Measurements from ENCODE around the gene LZTS2.

Gene LZTS2

DNA sequence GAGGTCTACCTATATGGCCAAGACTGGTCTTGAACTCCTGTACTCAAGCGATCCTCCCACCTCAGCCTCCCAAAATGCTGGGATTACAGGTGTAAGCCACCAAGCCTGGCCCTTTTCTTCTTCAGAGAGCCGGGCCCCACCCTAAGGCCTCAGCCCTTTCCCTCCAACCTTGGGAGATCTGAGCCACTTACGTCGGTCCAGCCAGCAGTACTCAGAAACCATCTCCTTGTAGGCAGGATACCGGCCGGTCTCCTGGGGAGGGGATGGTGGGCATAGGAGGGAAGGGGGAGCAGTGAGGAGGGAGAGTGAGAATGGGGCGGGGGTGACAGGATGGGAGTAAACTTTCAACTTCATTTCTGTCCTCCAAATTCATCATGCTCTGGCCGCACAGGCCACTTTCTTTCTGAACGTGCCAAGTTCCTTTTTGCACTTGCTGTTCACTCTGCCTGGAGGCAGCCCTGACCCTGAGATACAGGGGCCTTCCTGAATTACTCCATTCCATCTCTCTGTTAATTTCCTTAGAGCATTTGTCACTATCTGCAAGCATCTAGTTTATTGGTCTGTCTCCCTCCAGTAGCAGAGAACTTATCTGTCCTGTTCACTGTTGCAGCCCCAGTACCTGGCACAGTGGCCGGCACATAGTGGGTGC lies 20.9 kb downstream of the LZTS2 start:
- TF ChIP-seq, protein P1, sequence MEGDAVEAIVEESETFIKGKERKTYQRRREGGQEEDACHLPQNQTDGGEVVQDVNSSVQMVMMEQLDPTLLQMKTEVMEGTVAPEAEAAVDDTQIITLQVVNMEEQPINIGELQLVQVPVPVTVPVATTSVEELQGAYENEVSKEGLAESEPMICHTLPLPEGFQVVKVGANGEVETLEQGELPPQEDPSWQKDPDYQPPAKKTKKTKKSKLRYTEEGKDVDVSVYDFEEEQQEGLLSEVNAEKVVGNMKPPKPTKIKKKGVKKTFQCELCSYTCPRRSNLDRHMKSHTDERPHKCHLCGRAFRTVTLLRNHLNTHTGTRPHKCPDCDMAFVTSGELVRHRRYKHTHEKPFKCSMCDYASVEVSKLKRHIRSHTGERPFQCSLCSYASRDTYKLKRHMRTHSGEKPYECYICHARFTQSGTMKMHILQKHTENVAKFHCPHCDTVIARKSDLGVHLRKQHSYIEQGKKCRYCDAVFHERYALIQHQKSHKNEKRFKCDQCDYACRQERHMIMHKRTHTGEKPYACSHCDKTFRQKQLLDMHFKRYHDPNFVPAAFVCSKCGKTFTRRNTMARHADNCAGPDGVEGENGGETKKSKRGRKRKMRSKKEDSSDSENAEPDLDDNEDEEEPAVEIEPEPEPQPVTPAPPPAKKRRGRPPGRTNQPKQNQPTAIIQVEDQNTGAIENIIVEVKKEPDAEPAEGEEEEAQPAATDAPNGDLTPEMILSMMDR (conservative IDR thresholded peaks at IDR 0.05; ENCODE audit: low read length), result no peak
- H3K4me3 ChIP-seq (ENCODE audit: low read length), result no peak overlapping the region
- DNase-seq (ENCODE audit: low read depth), result no peak

- no peak overlapping the region for H3K4me3 ChIP-seq (ENCODE audit: low read length)
- TF ChIP-seq, protein P1 (conservative IDR thresholded peaks at IDR 0.05; ENCODE audit: low read length), result no peak
- no peak for DNase-seq (ENCODE audit: low read depth)
Observed at GRCh38 chr10:101021239-101021638, 21.6 kb downstream of the LZTS2 start.

DNA sequence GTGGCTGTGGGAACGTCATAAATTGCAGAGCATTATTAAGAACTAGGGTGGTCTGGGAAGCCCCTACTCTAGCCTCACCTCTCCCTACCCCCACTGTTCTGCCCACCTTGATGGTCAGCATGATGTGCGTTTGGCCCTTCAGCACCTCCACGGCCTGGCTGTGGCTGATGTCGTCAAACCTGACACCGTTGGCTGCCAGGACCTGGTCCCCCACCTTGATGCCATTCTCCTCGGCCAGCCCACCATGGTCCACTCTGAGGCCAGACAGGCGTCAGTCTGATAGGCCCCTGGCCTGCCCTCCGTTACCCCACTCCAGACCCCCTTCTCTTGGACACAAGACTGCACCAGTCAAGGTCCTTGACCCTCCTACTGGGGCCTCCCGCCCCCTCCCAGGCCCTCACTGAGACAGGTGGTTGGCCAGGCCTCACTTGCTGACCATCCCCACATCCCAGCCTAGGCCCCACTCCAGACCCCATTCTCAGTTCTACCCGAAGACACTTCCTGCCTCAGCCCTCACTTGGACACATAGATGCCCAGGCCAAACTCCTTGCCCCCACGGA lies 22.2 kb downstream of the LZTS2 start:
- no peak for DNase-seq (ENCODE audit: low read depth)
- H3K4me3 ChIP-seq (ENCODE audit: low read length), result no peak overlapping the region
- TF ChIP-seq, protein P1 (conservative IDR thresholded peaks at IDR 0.05; ENCODE audit: low read length), result no peak

DNA sequence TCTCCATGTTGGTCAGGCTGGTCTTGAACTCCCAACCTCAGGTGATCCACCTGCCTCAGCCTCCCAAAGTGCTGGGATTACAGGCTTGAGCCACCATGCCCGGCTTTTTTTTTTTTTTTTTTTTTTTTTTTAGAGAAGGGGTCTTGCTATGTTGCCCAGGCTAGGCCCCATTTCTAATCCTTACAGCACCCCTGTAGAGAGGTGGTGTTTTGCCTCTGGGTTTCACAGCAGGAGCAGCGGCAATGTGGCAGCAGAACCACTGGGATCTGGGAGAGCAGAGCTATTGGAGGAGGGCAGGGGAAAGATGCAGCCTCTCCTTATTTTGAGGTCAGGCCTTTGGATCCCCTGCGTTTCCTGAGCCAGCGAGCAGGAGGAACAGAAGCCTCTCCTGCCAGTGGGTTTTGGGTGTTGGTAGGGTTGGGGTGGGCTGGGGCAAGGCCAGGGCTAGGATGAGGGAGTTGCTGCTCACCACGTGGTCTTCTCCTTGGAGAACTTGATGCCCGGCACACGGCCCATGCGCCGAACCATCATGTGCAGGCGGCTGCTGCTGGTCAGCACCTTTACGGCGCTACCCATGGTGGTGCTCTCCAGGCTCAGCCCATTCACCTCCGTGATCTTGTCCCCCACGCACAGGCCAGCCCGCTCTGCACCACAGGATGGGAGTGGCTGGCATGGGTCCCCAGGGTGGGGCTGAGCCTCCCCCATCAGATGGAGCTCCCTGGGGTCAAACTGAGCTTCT lies 23.5 kb downstream of the LZTS2 start:
- TF ChIP-seq, protein P1 (conservative IDR thresholded peaks at IDR 0.05; ENCODE audit: low read length), result no peak
- no peak for DNase-seq (ENCODE audit: low read depth)
- no peak overlapping the region for H3K4me3 ChIP-seq (ENCODE audit: low read length)

DNA sequence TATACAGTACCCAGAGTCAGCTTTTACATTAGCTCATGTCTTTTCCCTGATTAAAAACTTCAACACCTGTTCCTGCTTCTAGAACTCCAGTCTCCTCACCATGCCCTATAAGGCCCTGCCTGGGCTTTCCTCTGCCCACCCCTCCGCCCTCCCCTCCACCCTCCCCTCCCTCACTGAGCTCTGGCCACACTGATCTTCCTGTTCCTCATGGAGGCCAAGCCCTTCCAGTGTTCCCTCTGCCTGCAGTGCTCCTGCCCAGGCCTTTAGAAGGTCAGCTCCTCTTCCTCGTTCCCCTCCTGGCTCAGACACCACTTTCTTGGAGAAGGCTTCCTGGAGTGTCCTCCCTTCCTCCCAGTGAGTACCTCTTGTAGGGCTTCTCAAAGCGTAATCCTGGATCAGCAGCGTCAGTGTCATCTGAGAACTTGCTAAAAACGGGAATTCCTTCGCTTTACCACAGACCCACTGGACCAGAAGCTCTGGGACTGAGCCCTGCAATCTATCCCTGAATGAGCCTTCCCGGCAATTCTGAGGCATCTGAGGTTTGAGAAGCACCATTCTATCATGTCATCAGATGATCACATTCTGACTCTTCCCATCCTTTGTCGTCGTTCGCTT lies 27.6 kb downstream of the LZTS2 start:
- no peak for DNase-seq (ENCODE audit: low read depth)
- TF ChIP-seq, protein P1 (conservative IDR thresholded peaks at IDR 0.05; ENCODE audit: low read length), result no peak
- no peak overlapping the region for H3K4me3 ChIP-seq (ENCODE audit: low read length)

DNA sequence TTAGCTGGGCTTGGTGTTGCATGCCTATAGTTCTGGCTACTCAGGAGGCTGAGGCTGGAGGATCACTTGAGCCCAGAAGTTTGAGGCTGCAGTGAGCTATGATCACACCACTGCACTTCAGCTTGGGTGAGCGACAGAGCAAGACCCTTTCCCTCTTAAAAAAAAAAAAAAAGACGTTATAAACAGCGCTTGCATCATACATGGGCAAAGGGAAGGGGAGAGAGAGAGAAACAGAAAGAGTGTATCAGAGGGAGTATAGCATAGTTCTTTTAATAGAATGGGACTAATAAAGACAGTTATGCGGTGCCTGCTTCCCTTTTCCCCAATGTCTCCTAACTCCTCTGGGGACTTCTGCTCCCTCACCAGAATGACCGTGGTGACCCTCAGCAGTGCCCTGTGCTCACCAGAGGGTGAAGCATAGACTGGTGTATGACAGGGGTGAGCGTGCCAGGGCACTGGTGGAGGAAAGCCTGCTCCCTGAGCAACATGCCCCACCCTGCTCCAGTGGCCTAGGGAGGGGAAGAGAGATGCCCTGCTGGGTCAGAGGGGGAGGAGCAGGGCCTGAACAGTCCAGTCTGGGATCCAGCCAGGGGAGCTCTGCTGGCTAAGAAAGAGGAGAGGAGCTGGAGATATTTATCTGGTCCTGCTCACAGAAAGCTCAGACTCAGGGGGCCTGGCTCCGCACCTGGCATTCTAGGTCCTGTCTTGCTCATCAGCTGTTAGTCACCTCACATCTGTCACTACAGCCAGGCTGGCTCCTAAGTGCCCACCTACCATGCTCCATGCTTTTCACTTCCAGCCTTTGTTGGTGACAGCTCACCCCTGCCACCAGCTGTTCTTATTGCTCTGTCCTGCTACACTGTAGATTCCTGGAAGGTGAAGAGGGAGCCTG lies 29.1 kb downstream of the LZTS2 start:
- DNase-seq (ENCODE audit: low read depth), result no peak
- H3K4me3 ChIP-seq (ENCODE audit: low read length), result no peak overlapping the region

More for the DNA sequence above, 29.1 kb downstream of the LZTS2 start:
- TF ChIP-seq, protein P1 (conservative IDR thresholded peaks at IDR 0.05; ENCODE audit: low read length), result no peak

All from AG10803 (cell line).